Measurements from ENCODE around the gene MAP4K5.

MAP4K5 gene

GRCh38 chr14:50476134-50476533 lies 56.2 kb downstream of the MAP4K5 start:
- DNase-seq (ENCODE audit: low spot score), result no peak

- no peak for DNase-seq (ENCODE audit: low spot score)
These were observed 56.9 kb downstream of the MAP4K5 start for GRCh38 chr14:50475460-50475859.

GRCh38 chr14:50471838-50472465 lies 60.4 kb downstream of the MAP4K5 start:
- no peak for DNase-seq (ENCODE audit: low spot score)

- DNase-seq (ENCODE audit: low spot score), result no peak
These were observed 62.4 kb downstream of the MAP4K5 start for GRCh38 chr14:50469982-50470381.

GRCh38 chr14:50462111-50462510 lies 70.3 kb downstream of the MAP4K5 start:
- no peak for DNase-seq (ENCODE audit: low spot score)

GRCh38 chr14:50453869-50454268 lies 78.5 kb downstream of the MAP4K5 start:
- no peak for DNase-seq (ENCODE audit: low spot score)

GRCh38 chr14:50452979-50453705 lies 79.2 kb downstream of the MAP4K5 start:
- DNase-seq (ENCODE audit: low spot score), result no peak

- DNase-seq (ENCODE audit: low spot score), result no peak
These were observed 80.1 kb downstream of the MAP4K5 start for GRCh38 chr14:50452296-50452695.

- DNase-seq (ENCODE audit: low spot score), result no peak
These were observed 80.5 kb downstream of the MAP4K5 start for GRCh38 chr14:50451854-50452253.

GRCh38 chr14:50447461-50447860 lies 84.9 kb downstream of the MAP4K5 start:
- no peak for DNase-seq (ENCODE audit: low spot score)

GRCh38 chr14:50434528-50434927 lies 97.8 kb downstream of the MAP4K5 start:
- DNase-seq (ENCODE audit: low spot score), result no peak

- no peak for DNase-seq (ENCODE audit: low spot score)
These were observed 100.2 kb downstream of the MAP4K5 start for GRCh38 chr14:50432131-50432530.

- DNase-seq (ENCODE audit: low spot score), result no peak
These were observed 106.6 kb downstream of the MAP4K5 start for GRCh38 chr14:50425816-50426215.

GRCh38 chr14:50425105-50425504 lies 107.3 kb downstream of the MAP4K5 start:
- no peak for DNase-seq (ENCODE audit: low spot score)

- no peak for DNase-seq (ENCODE audit: low spot score)
These were observed 108.8 kb downstream of the MAP4K5 start for GRCh38 chr14:50423529-50423928.

- DNase-seq (ENCODE audit: low spot score), result no peak
These were observed 110.9 kb downstream of the MAP4K5 start for GRCh38 chr14:50421499-50421898.

GRCh38 chr14:50417853-50418252 lies 114.5 kb downstream of the MAP4K5 start:
- no peak for DNase-seq (ENCODE audit: low spot score)

- no peak for DNase-seq (ENCODE audit: low spot score)
These were observed 121.4 kb downstream of the MAP4K5 start for GRCh38 chr14:50410921-50411320.

GRCh38 chr14:50410071-50410470 lies 122.3 kb downstream of the MAP4K5 start:
- no peak for DNase-seq (ENCODE audit: low spot score)

GRCh38 chr14:50407111-50407812 lies 125.1 kb downstream of the MAP4K5 start:
- no peak for DNase-seq (ENCODE audit: low spot score)

GRCh38 chr14:50403419-50403818 lies 128.9 kb downstream of the MAP4K5 start:
- no peak for DNase-seq (ENCODE audit: low spot score)

- DNase-seq (ENCODE audit: low spot score), result no peak
These were observed 129.4 kb downstream of the MAP4K5 start for GRCh38 chr14:50402965-50403364.

GRCh38 chr14:50400461-50400860 lies 131.9 kb downstream of the MAP4K5 start:
- no peak for DNase-seq (ENCODE audit: low spot score)
